CD4-positive, alpha-beta T cell treated with Interleukin-15 for 1 hour (primary cell): Measurements from ENCODE around the gene IKBKG.
"Not testable (repeated sequence)": the region's sequence is repeated elsewhere in the genome, so short reads cannot be mapped to it uniquely, and the experiment has no call there.

ENCODE experiments used
- DNase-seq: peaks from one replicate; pipeline ENCODE4 v3.0.0-alpha.2; 2020

IKBKG gene

DNA sequence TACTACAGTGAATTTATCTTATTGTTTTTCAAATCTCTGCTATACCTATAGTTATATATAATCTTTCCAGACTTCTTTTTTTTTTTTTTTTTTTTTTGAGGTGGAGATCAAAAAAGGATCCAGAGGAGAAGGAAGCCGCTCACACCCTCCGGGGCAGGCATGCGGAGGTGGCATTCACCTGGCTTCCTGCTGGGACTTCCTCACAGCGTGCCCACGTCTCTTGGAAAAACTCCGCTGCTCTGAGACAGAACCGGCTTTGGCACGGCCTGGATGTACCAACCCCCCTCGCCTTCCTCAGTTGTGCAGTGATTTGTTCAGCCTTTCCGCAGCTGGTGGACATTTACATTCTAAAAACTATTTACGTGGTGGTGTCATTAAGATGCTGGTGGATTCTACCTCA lies 60.6 kb downstream of the IKBKG start:
- DNase-seq: not testable (repeated sequence)

DNA sequence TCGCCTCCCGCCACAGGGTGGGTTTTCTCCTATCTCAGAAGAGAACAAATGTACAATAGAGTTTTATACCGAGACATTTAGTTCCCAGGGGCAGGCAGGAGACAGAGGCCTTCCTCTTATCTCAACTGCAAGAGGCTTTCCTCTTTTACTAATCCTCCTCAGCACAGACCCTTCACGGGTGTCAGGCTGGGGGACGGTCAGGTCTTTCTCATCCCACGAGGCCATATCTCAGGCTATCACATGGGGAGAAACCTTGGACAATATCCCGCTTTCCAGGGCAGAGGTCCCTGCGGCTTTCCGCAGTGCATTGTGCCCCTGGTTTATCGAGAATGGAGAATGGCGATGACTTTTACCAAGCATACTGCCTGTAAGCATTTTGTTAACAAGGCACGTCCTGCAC lies 61.4 kb downstream of the IKBKG start:
- not testable (repeated sequence) for DNase-seq

DNA sequence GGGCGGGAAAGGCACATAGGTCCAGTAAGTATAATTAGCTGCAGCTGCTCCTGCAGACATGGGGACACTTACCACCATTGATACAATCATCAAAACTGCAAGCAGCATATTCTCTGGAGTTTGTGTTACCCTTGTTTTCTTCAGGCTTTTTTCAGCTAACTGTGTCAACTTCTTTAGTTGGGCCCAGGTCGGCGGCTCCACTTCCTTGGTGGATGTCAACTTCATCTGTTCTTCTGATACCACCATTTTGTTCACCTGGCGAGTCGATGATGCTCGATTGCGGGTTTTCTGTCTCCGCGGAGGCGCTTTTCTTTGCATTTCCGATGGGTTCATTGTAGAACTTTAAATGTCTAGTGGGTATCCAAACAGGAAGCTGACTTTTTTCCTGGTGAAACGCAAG lies 63.7 kb downstream of the IKBKG start:
- DNase-seq: not testable (repeated sequence)

DNA sequence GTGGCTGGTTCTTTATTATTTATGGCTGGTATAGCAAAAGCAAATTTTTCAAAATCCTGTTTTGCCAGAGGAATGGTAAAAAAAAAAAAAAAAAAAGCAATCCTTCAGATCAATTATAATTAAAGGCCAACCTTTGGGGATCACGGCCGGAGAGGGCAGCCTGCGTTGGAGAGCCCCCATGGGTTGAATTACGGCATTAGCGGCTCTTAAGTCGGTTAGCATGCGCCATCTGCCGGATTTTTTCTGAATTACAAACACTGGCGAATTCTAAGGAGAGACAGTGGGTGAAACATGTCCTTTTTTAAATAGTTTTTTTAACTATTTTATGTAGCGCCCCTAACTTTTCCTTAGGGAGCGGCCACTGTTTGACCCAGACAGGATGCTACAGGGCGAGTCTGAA lies 66.2 kb downstream of the IKBKG start:
- not testable (repeated sequence) for DNase-seq
